ENCODE measurements around the gene ACVR2A. TPM values are rescaled to one million over a fixed set of nuclear protein-coding genes. Genes with fewer than 3 reads are reported as not detected.

The ACVR2A gene
- total RNA-seq, 1 donor = 39.4 TPM

- no peaks in the 10 kb centered on the region for H3K79me2 ChIP-seq (ENCODE audit: insufficient read depth, low read length)
- H3K27ac ChIP-seq (ENCODE audit: low read depth, low read length) = no peak overlapping the region
- H3K4me2 ChIP-seq (ENCODE audit: insufficient read depth, low read length) = no peak overlapping the region
- H3K36me3 ChIP-seq (ENCODE audit: insufficient read depth, low read length) = peaks cover 3% of the 10 kb centered on the region
- TF ChIP-seq, protein P1, sequence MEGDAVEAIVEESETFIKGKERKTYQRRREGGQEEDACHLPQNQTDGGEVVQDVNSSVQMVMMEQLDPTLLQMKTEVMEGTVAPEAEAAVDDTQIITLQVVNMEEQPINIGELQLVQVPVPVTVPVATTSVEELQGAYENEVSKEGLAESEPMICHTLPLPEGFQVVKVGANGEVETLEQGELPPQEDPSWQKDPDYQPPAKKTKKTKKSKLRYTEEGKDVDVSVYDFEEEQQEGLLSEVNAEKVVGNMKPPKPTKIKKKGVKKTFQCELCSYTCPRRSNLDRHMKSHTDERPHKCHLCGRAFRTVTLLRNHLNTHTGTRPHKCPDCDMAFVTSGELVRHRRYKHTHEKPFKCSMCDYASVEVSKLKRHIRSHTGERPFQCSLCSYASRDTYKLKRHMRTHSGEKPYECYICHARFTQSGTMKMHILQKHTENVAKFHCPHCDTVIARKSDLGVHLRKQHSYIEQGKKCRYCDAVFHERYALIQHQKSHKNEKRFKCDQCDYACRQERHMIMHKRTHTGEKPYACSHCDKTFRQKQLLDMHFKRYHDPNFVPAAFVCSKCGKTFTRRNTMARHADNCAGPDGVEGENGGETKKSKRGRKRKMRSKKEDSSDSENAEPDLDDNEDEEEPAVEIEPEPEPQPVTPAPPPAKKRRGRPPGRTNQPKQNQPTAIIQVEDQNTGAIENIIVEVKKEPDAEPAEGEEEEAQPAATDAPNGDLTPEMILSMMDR (IDR thresholded peaks at IDR 0.05; ENCODE audit: extremely low read depth, low read depth, low read length) = no peak
- DNase-seq (ENCODE audit: insufficient read length, low spot score, missing footprints) = no peak
- H3K4me3 ChIP-seq (ENCODE audit: insufficient read depth, low read length) = no peak overlapping the region
- H4K20me1 ChIP-seq (ENCODE audit: insufficient read depth, low read length) = no peaks in the 10 kb centered on the region
- no peaks in the 10 kb centered on the region for H3K27me3 ChIP-seq (ENCODE audit: insufficient read depth, low read length)
- H2AFZ ChIP-seq (ENCODE audit: low read length) = no peak overlapping the region
- H3K9me3 ChIP-seq (ENCODE audit: low read depth, low read length) = no peaks in the 10 kb centered on the region
- H3K4me1 ChIP-seq (ENCODE audit: insufficient read depth, low read length) = peaks cover 6% of the 10 kb centered on the region
Observed at GRCh38 chr2:147909178-147909577, 64.3 kb downstream of the ACVR2A start.

DNA sequence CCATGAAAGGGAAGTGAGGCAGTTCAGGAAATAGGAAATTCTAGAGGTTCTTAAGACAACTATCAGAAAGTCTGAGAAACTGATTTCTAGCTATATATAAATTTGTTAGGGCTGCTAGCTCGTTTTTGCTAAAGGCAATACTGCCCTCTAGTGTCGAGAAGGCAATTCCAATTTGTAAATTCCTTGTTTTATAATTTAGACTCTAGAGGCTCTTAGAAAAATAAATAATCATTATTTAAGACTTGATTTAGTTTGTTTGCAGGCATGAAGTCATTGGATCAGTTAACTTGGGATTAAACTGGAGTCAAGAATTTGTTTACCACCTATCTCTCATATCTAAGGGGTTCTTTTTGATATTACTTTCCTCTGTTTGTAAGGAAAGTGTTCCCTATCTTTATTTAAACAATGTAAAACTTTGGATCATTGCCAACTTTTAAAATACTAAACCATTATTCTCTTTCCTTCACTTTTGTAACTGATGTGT is 66.2 kb downstream of the ACVR2A start:
- Histone ChIP-seq H3K79me2 (ENCODE audit: insufficient read depth, low read length) (no peaks in the 10 kb centered on the region), H3K9me3 (ENCODE audit: low read depth, low read length) (no peaks in the 10 kb centered on the region), H2AFZ (ENCODE audit: low read length) (no peak overlapping the region), H3K4me2 (ENCODE audit: insufficient read depth, low read length) (no peak overlapping the region), H4K20me1 (ENCODE audit: insufficient read depth, low read length) (no peaks in the 10 kb centered on the region), H3K4me1 (ENCODE audit: insufficient read depth, low read length) (peaks cover 6% of the 10 kb centered on the region), H3K27me3 (ENCODE audit: insufficient read depth, low read length) (no peaks in the 10 kb centered on the region), H3K36me3 (ENCODE audit: insufficient read depth, low read length) (peaks cover 3% of the 10 kb centered on the region), H3K27ac (ENCODE audit: low read depth, low read length) (no peak overlapping the region), H3K4me3 (ENCODE audit: insufficient read depth, low read length) (no peak overlapping the region)
- no peak for DNase-seq (ENCODE audit: insufficient read length, low spot score, missing footprints)
- TF ChIP-seq, protein P1 (IDR thresholded peaks at IDR 0.05; ENCODE audit: extremely low read depth, low read depth, low read length) = peak; percentile 70

GRCh38 chr2:147913701-147914480 is 69.1 kb downstream of the ACVR2A start:
- DNase-seq (ENCODE audit: insufficient read length, low spot score, missing footprints) = no peak
- H4K20me1 ChIP-seq (ENCODE audit: insufficient read depth, low read length) = no peaks in the 10 kb centered on the region
- peak overlapping the region; percentile 15 for H2AFZ ChIP-seq (ENCODE audit: low read length)
- peaks cover 6% of the 10 kb centered on the region for H3K4me1 ChIP-seq (ENCODE audit: insufficient read depth, low read length)
- no peak overlapping the region for H3K4me2 ChIP-seq (ENCODE audit: insufficient read depth, low read length)
- H3K27ac ChIP-seq (ENCODE audit: low read depth, low read length) = no peak overlapping the region
- no peaks in the 10 kb centered on the region for H3K36me3 ChIP-seq (ENCODE audit: insufficient read depth, low read length)
- no peak overlapping the region for H3K4me3 ChIP-seq (ENCODE audit: insufficient read depth, low read length)
- H3K9me3 ChIP-seq (ENCODE audit: low read depth, low read length) = no peaks in the 10 kb centered on the region
- TF ChIP-seq, protein P1 (IDR thresholded peaks at IDR 0.05; ENCODE audit: extremely low read depth, low read depth, low read length) = no peak
- H3K27me3 ChIP-seq (ENCODE audit: insufficient read depth, low read length) = no peaks in the 10 kb centered on the region
- H3K79me2 ChIP-seq (ENCODE audit: insufficient read depth, low read length) = no peaks in the 10 kb centered on the region

DNA sequence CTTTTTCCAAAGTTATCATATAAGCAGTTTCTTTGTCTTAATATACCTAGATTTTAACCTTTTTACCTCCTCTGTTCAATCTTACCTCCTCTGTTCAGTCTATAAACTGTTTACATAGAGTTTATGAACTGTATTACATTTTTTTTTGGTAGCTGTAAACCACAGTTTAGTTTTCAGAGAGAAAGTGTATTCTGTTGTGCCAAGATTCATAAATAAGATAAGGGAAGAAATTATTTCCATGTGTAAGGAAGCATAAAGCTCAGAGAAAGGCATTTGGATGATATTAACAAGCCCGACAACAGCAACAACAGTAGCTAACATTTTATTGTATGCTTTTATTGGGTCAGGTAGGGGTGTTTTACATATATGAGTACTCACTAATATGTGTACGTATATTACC is 71.2 kb downstream of the ACVR2A start:
- H3K4me2 ChIP-seq (ENCODE audit: insufficient read depth, low read length) = no peak overlapping the region
- H3K36me3 ChIP-seq (ENCODE audit: insufficient read depth, low read length) = no peaks in the 10 kb centered on the region
- no peak overlapping the region for H3K27ac ChIP-seq (ENCODE audit: low read depth, low read length)
- H3K9me3 ChIP-seq (ENCODE audit: low read depth, low read length) = no peaks in the 10 kb centered on the region
- H4K20me1 ChIP-seq (ENCODE audit: insufficient read depth, low read length) = no peaks in the 10 kb centered on the region
- no peak overlapping the region for H3K4me3 ChIP-seq (ENCODE audit: insufficient read depth, low read length)
- no peak overlapping the region for H2AFZ ChIP-seq (ENCODE audit: low read length)
- TF ChIP-seq, protein P1 (IDR thresholded peaks at IDR 0.05; ENCODE audit: extremely low read depth, low read depth, low read length) = no peak
- DNase-seq (ENCODE audit: insufficient read length, low spot score, missing footprints) = no peak
- no peaks in the 10 kb centered on the region for H3K79me2 ChIP-seq (ENCODE audit: insufficient read depth, low read length)
- H3K4me1 ChIP-seq (ENCODE audit: insufficient read depth, low read length) = peaks cover 6% of the 10 kb centered on the region
- no peaks in the 10 kb centered on the region for H3K27me3 ChIP-seq (ENCODE audit: insufficient read depth, low read length)

Measured in osteoblast (primary cell).